GM10248 (cell line): ENCODE data around the gene RFNG.

ENCODE experiments used
- CTCF ChIA-PET: fragments of 300-600 bp; sonication (Branson Sonifier 250); formaldehyde crosslinking; extraction: SDS; loops from one replicate; lab custom pipeline; 2021; ENCODE audit warnings: antibody characterized with exemption; lab: Yijun Ruan, JAX
- POLR2A ChIA-PET: fragments of 350-650 bp; sonication (Branson Sonifier 250); formaldehyde crosslinking; extraction: SDS; loops from one replicate; lab custom pipeline; 2020; ENCODE audit warnings: antibody characterized with exemption; lab: Yijun Ruan, JAX
- DNase-seq: peaks from one replicate; pipeline ENCODE4 v3.0.0; 2012; ENCODE audit errors: extremely low spot score
- TF ChIP-seq, protein P1 (sequence below): IDR thresholded peaks from 2 replicates; pipeline ENCODE4 v1.5.1; 2012; ENCODE audit warnings: mild to moderate bottlenecking, low read depth; ENCODE audit errors: extremely low read depth, missing control alignments, control extremely low read depth

Gene RFNG

GRCh38 chr17:82023447-82024241 is 28.0 kb downstream of the RFNG start:
- DNase-seq = no peak
- TF ChIP-seq, protein P1, sequence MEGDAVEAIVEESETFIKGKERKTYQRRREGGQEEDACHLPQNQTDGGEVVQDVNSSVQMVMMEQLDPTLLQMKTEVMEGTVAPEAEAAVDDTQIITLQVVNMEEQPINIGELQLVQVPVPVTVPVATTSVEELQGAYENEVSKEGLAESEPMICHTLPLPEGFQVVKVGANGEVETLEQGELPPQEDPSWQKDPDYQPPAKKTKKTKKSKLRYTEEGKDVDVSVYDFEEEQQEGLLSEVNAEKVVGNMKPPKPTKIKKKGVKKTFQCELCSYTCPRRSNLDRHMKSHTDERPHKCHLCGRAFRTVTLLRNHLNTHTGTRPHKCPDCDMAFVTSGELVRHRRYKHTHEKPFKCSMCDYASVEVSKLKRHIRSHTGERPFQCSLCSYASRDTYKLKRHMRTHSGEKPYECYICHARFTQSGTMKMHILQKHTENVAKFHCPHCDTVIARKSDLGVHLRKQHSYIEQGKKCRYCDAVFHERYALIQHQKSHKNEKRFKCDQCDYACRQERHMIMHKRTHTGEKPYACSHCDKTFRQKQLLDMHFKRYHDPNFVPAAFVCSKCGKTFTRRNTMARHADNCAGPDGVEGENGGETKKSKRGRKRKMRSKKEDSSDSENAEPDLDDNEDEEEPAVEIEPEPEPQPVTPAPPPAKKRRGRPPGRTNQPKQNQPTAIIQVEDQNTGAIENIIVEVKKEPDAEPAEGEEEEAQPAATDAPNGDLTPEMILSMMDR = no peak
- POLR2A ChIA-PET = interaction anchor here (0.5 to 1.8 kb wide), 3 partner anchors 14 to 289 kb away, joined by 3 to 14 read pairs (median 3); partner anchors contain the start of gene DCXR
- CTCF ChIA-PET = interaction anchor here (1.1 to 10.6 kb wide), 6 partner anchors 9 to 131 kb away, joined by 3 to 106 read pairs (median 6); partner anchors contain the start of genes DCXR and NOTUM

DNA sequence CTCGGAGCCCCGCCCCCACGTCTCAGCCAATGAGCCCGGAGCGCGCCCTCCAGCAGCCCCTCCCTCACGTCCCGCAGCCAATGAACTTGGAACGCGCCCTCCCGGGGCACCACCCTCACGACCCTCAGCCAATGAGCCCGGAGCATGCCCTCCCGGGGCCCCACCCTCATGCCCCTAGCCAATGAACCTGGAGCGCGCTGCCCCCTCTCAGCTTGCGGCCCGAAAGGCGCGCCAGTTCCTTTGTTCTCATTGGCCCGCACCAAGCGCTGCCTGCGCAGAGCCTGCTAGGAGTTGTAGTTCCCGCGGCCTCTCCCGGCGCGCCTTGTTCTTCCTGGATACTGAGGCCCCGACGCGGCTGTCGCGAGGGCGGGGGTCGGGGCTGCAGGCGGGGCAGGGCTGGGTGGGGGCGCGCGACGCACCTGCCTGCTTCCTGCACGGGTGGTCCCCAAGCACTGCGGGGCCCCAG is 28.6 kb downstream of the RFNG start, which contains the start of gene LRRC45:
Gene LRRC45 (plus strand): TSS at position 325 of the 466 bp plus-strand sequence. CDS start 339 bp downstream, outside the sequence.
- CTCF ChIA-PET = interaction anchor here (1.1 to 10.6 kb wide), 9 partner anchors 8 to 132 kb away, joined by 3 to 106 read pairs (median 7); partner anchors contain the start of genes DCXR, NOTUM and RAC3
- TF ChIP-seq, protein P1 = no peak
- POLR2A ChIA-PET = interaction anchor here (0.5 to 1.8 kb wide), 4 partner anchors 15 to 441 kb away, joined by 3 to 14 read pairs (median 4); partner anchors contain the start of gene DCXR
- peak; percentile 99 for DNase-seq

- ChIA-PET CTCF (interaction anchor here (1.2 to 10.6 kb wide), 9 partner anchors 9 to 132 kb away, joined by 3 to 106 read pairs (median 7); partner anchors contain the start of genes DCXR, NOTUM and RAC3), POLR2A (interaction anchor here (0.7 to 1.8 kb wide), 3 partner anchors 15 to 442 kb away, joined by 3 to 14 read pairs (median 5); partner anchors contain the start of gene DCXR)
- DNase-seq = no peak
- TF ChIP-seq, protein P1 = no peak
Observed at GRCh38 chr17:82022310-82022980, 29.2 kb downstream of the RFNG start, which contains the start of gene CENPX. Gene CENPX (minus strand): TSS chr17:82022878. CDS start chr17:82022861, 17 bp downstream.

GRCh38 chr17:82021900-82022309 is 29.7 kb downstream of the RFNG start:
- DNase-seq = no peak
- ChIA-PET CTCF (interaction anchor here (1.1 to 10.6 kb wide), 13 partner anchors 9 to 132 kb away, joined by 3 to 106 read pairs (median 8); partner anchors contain the start of genes DCXR, NOTUM and RAC3), POLR2A (no interaction called here)
- TF ChIP-seq, protein P1 = no peak

- TF ChIP-seq, protein P1 = peak; percentile 80
- POLR2A ChIA-PET = no interaction called here
- CTCF ChIA-PET = interaction anchor here (0.8 to 10.6 kb wide), 17 partner anchors 8 to 286 kb away, joined by 3 to 106 read pairs (median 5); partner anchors contain the start of genes DCXR, MCRIP1, NOTUM and RAC3
- DNase-seq = peak; percentile 53
Observed at GRCh38 chr17:82021107-82021899, 30.3 kb downstream of the RFNG start.
